IMR-90 (cell line): ENCODE measurements around the gene CFAP43.

Experiments used
- CTCF ChIP-seq: conservative IDR thresholded peaks from 2 replicates; pipeline ENCODE4 v1.5.1; 2012; ENCODE audit warnings: mild to moderate bottlenecking, low read depth, low read length, improper control_type of control experiment
- FOS ChIP-seq: fragments of 150-350 bp; IDR thresholded peaks from 2 replicates; pipeline ENCODE4 v1.6.1; 2016; ENCODE audit warnings: low read depth, low read length
- MXI1 ChIP-seq: IDR thresholded peaks from 2 replicates; pipeline ENCODE4 v1.6.1; 2012; ENCODE audit warnings: low read depth, mild to moderate bottlenecking, low read length, moderate library complexity, borderline replicate concordance
- POLR2A ChIP-seq: IDR thresholded peaks from 2 replicates; pipeline ENCODE4 v1.6.1; 2012; ENCODE audit warnings: mild to moderate bottlenecking, low read depth, low read length
- RAD21 ChIP-seq: IDR thresholded peaks from 2 replicates; pipeline ENCODE4 v1.6.1; 2012; ENCODE audit warnings: low read length, improper control_type of control experiment
- RCOR1 ChIP-seq: IDR thresholded peaks from 2 replicates; pipeline ENCODE4 v1.6.1; 2012; ENCODE audit warnings: mild to moderate bottlenecking, low read length, improper control_type of control experiment; ENCODE audit not compliant: insufficient replicate concordance
- RFX5 ChIP-seq: IDR thresholded peaks from 2 replicates; pipeline ENCODE4 v1.8.0; 2012; ENCODE audit warnings: low read depth, mild to moderate bottlenecking, low read length, moderate library complexity
- SMC3 ChIP-seq: fragments of 150-350 bp; IDR thresholded peaks from 2 replicates; pipeline ENCODE4 v1.6.1; 2016; ENCODE audit warnings: low read depth, mild to moderate bottlenecking, antibody characterized with exemption, low read length, moderate library complexity

DNA sequence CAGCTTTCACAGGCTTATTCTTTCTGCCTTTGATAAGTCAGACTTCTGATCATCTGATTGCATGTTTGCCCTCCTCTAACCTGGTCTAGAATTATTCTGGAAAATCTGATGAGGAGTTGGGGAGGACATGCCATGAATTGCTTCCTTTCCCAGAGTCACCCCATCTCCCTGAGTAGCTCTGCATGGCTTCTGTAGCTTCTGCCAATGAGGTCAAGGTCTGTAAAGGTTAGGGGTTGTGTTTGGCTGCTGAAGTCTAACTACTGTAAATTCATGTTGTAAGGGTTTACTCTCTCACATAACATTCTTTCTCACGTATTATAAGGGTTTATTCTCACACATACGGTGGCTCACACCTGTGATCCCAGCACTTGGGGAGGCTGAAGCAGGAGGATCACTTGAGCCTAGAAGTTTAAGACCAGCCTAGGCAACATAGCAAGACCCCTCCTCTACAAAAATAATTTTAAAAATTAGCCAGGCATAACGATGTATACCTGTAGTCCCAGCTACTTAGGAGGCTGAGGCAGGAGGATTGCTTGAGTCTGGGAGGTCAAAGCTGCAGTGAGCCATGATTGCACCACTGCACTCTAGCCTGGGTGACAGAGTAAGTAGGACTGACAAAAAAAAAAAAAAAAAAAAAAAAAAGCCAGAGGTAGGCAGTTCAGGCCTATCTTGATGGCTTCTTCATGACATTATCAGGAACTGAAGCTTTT lies 47.5 kb upstream of the CFAP43 start:
- no peak for TF ChIP-seq RFX5
- no peak for TF ChIP-seq CTCF
- TF ChIP-seq POLR2A, result no peak
- TF ChIP-seq MXI1, result no peak
- no peak for TF ChIP-seq FOS
- TF ChIP-seq SMC3, result no peak
- TF ChIP-seq RCOR1, result no peak
- TF ChIP-seq RAD21, result no peak
